NCI-H2196 (cell line): ENCODE results near the gene ACTL10.
A peak's percentile ranks its signal among the peaks of the same experiment; 100 is the strongest.

Experiments
- DNase-seq: peaks from one replicate; lab custom pipeline; 2025; ENCODE audit not compliant: unreplicated experiment; lab: John Stamatoyannopoulos, UW

The ACTL10 gene

DNA sequence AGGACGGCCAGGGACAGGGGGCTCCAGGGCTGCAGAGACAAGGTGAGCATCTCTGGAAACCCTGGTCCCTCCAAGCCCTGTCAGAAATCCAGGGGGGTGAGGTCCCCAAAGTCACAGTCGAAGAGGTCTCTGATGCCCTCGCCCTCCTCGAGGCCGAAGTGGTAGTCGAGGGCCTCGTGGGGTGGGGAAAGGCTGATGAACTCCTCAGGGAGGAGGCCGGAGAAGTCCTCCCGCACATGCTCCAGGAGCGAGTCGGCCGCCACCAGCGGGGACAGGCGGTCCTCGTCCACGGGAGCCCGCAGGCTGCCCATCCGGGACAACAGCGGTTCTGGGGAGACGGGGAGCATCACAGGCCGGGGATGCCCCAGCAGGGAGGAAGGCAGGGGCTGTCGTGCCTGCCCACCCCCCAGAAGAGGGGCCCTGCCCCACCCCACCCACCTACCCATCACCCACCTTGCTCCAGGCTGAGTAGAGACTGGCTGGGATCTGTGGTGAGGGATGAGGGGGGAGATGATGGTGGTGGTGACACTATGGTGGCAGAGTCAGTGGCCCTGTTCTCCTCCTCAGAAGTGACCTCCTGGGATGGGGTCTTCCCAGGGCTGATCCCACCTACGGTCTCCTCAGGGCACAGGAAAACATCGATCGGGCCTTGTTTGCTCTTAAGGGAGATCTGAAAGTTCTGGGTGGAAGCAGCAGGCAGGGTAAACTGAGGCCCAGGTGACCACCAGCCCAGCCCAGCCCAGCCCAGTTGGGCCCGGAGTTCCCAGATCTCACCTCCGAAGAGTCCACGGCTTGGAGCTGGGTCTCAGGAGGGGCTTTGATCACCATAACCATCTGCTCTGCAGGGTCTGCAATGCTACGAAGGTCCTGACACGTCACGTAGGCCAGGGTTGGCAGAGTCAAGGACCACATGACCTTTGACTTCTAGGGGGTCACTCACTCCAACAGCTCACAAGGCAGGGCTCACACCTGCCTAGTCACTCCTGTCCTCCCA lies 10.2 kb downstream of the ACTL10 start:
- no peak for DNase-seq

DNA sequence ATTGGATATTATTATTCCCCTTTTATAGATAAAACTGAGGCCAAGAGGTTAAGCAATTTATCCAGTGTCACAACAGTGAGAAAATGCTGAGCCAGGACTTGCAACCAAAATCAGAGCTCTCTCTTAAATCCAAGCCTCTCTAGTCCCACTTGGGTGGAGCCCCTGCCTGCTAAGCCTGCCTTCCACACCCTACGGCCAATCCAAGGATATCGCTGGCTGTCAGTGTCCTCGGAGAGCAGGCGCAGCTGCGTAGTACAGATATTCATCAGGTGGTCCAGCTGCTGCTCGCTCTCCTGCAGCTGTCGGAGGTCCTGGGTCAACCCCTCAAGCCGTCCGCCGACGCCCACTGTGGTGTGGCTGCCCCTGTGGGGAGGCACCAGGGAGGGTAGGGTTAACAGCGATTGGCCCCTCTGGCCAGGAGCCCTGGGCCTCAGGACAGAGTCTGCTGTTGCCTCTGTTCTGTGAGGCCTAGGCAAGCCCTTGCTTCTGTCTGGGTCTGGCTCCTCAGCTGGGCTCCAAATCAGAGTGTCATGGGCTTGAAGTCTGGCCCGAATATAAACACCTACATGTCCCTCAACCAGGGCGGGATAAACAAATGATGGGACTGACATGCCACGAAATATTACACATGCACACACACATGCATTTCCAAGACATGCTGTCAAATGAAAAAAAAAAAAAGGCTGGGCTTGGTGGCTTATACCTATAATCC lies 11.4 kb downstream of the ACTL10 start:
- DNase-seq: no peak

DNA sequence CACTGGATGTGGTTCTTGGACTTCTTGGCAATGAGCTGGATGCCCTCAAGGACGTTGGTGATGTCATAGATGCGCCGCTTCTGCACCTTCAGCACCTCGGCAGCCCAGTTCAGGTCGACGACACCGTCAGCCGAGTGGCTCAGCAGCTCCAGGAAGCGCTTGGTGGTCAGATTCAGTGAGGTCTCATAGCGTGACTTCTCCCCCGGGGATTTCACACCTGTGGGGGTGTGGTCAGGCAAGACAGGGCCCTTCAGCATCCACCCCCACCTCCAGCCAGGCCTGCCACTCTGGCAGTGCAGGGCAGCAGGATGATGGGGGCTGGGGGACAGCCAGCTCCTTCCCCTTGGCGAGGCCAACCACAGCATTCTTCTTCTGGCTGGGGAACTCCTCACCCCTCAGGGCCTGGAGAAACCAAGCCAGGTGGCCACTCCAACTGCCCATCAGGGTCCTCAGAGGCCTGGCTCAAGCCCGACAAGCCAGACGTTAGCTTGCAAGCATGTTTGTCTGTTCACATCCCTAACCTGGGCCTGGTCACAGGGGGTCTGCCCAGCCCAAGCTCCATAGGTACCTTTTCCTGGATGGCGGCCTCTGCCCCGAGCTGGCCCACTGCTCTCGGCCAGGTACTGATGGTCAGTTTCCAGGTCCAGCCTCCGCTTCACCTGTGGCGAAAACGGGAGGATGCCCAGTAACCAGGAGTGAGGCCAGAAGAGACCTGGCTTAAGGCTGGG lies 13.2 kb downstream of the ACTL10 start:
- no peak for DNase-seq

DNA sequence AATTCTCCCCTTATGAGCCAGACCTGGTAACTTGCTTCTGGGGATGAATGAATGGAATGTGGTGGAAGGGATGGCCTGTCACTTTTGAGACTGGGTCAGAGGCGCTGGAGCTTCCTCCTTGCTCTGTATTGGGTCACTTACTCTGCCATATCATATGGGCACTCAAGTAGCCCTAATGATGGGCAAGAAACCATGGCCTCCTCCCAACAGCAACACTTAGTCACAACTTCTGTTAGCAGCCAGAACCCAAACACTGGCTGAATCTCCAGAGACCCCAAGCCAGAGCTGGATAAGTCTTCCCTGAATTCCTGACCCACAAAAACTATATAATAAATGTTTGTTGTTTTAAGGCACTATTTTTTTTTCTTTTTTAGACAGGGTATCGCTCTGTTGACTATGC lies 13.9 kb downstream of the ACTL10 start:
- no peak for DNase-seq

DNA sequence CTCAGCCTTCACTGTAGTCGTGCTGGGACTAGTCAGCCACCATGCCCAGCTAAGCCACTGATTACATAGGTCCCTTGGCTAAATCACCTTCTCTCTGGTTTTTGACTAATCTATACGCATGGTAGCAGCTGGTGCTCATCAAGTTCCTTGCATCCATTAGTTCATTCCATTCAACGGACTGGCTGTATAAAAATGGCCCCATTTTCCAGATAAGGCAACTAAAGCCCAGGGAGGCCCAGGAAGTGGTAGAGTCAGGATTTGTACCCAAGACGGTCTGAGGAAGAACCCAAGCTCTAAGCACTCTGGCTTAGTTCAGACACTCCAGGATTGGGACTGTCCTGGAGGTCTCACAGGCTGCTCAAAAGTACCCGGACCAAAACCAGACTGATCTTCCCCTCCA lies 14.5 kb downstream of the ACTL10 start:
- no peak for DNase-seq

DNA sequence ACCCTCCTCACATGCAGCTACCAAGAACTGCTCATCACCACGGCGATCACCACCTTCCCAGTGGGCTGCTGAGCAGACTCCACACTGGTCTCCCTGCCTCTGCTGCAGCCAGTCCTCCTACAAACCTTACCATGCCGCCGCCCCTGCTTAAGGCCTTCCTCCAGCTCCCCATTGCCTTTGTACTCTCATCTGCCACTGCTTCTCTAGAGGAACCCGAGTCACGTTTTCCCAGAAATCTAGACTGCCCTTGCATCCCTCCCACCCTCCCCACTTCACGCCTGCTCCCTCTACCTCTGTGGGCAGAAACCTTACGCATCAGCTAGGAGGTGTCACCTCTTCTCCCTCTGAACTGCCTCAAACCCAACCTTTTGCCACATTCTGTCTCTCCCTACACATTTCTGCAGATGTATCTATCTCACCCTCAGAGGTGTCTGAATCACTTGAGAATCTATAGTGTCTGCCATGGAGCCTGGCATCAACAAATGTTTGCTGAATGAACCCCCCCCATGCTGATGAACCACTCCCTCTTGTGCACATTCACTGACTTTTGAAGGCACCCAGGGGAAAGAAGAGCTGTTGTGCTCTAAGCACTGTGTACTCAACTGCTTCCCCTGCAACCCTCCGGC lies 15.1 kb downstream of the ACTL10 start:
- no peak for DNase-seq

DNA sequence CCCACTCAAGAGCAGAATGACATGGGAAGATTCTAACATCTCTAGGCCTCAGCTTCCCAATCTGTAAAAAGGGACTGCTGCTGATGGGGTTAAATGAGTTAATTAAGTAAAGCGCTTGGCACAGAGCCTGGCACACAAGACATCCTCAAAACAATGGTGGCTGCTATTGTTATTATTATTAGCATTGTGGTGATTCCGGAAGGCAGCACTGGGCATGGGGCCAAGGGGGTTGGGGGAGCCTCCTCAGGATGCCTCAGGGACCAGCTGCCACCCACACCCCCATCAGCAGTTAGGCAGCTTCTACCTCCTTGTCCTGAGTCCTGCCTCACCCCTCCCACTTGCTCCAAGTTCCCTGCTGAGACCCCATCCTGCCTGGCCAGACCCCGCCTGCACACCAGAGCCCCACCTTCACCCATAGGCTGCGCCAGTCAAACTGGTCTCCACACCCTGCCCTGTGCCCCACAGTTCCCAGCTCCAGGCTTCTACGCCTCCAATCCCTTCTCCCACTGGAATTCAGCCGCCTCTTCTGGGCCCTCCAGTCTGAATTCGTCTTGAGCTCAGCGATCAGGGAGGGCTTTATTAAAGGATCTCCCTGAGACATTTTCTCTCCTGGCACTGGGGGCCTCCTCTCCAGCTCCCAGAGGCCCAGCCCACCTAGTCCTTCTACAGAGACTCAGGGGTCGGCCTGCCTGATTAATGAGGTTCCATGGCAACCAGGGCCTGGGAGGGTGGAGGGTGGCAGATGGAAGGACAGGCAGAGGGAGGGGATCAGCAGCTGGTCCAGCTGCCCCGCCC lies 18.0 kb downstream of the ACTL10 start:
- no peak for DNase-seq

DNA sequence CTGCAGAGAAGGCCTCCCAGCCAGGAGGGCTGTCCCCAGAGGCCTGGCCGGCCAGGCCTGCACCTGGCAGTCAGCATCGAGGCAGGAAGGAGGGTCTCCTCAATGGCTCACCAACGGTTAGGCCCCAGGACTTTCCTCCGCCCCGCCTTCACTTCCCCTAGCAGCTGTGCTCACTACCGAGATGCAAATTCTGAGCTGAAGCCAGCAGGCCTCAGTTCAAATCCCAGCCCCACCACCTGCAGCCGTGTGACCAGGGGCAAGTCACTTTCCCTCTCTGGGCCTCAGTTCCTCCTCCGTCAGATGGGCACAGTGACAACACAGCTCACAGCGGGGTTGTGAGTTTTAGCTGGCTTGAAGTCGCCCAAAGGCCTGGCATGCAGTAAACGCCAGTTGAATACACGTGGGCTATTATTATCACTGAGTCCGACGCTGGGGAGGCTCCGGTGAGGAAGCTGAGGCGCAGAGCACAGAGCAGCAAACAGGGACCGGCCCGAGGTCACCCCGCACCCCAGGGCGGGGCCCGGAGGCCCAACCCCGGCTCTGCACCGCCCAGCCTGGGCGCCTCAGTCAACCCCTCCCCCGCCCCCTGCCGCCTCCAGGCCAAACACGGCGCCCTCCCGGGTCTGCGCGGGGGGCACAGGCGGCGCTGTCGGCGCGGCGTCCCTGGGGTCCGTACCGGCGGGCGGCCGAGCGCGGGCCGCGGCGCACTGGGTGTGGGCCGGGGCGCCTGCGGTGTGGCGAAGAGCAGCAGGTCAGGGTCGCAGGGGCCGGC lies 18.8 kb downstream of the ACTL10 start:
- DNase-seq: peak; percentile 53

DNA sequence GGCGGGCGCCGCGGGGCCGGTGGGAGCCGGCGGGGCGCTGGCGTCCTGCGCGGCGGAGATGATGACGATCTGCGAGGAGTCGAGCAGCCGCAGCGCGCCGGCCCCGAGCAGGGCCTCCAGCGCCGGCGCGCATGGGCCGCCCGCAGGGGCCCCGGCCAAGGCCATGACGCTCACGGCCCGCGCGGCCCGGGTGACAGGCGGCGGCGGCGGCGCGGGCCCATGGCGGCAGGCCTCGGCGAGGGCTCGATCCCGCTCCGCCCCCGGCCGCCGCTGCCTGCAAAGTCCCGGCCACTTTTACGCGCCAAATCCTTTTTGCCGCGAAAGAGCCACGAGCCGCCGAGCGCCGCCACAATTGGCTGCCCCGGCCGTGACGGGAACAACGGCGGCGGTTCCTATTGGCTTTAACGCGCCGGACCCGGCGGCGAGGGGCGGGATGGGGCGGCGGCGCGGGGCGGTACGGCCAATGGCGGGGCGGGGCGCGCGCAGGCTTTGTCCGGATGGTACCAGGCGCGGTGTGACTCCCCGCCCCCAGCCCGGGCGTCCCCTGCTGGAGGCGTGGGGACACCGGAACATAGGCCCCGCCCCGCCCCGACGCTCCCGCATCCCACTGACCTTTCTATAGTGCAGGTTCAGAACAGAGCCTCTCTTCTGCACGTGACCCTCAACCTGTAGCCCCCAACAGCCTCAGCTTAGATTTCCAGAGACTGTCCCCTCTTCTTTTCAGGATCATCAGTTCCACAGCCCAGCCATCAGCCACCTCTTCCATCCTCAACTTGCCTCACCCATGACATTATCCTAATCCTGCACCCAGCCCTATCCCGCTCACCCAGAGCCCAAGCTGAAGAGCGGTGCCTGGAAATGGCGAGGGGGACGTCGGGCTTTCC lies 19.6 kb downstream of the ACTL10 start, which contains the start of gene E2F1:
Gene E2F1, minus strand, starts transcription at position 286 of the 884 bp plus-strand sequence. Its CDS starts 121 bp downstream, at position 165.
- peak; percentile 97 for DNase-seq

DNA sequence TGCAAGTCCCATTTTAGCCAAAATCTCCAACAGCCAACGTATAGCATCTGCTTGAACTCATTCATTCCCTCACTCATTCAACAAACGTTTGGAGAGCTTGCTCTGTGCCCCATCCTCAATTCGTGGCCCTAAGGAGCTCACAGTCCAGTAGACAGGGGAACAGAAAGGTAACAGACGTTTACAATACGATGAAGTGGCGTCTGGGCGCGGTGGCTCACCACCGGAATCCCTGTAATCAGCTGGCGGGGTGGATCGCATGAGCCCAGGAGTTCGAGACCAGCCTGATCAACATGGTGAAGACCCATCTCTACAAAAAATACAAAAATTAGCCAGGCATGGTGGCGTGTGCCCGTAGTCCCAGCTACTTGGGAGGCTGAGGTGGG lies 20.2 kb downstream of the ACTL10 start:
- no peak for DNase-seq

DNA sequence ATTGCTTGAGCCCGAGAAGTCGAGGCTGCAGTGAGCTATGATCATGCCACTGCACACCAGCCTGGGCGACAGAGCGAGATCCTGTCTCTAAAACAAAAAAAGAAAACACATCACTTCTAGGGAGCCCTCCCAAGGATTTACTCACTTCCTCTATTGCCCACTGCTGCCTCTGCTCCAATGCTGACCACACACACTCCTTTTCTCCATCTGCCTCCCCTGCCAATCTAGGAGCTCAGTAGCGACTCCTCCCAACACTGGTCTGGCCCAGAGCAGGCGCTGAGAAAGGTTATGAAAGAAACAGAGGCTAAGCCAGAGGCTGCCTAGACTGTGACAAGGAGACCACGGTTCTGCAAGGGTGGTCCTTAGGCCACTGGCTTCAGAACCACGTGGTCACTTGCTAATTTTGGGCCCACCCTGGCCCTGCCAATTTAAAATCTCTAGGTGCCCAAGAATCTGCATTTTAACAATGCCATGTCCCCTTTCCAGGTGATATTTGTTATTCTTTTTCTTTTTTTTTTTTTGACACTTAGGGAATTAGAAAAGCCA lies 20.7 kb downstream of the ACTL10 start:
- DNase-seq: no peak

DNA sequence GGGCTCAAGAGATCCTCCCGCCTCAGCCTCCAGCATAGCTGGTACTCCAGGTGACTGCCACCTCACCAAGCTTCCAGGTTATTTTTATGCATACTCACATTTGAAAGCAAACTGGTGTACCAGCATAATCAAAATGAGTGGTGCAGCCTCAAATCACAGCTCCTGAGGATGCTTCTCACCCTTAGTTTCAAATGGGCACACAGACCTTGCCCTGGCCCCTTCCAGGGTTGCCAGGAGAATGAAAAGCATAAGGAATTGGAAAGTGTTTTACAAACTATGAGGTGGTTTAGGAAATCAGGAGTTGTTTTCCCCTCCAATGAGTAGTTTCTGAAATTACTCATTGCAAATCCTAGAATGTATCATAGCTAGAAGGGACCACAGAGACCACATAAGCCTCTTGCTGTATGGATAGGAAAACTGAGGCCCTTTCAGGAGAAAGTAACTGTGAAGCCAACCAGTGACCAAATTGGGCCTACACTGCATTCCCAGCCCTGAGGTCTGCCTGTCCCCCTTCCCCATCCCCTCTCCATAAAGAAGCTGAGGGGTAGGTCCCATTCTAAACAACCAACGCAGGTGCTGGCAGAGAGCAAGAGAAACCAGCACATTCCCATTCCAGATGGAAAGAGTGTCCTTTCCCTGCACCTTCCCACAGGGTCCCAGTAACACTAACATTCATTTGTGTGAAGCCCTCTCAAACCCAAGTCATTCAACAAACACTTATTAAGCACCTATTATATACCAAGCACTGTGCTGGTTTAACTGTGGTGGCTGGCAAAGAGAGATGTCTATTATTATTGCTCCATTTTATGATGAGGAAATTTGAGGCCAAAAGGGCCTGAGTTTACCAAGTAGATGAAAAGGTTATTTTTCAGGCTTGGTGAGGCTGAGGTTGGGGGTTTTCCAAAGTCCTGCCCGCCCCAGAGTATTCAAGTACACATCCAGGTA lies 21.5 kb downstream of the ACTL10 start:
- no peak for DNase-seq

DNA sequence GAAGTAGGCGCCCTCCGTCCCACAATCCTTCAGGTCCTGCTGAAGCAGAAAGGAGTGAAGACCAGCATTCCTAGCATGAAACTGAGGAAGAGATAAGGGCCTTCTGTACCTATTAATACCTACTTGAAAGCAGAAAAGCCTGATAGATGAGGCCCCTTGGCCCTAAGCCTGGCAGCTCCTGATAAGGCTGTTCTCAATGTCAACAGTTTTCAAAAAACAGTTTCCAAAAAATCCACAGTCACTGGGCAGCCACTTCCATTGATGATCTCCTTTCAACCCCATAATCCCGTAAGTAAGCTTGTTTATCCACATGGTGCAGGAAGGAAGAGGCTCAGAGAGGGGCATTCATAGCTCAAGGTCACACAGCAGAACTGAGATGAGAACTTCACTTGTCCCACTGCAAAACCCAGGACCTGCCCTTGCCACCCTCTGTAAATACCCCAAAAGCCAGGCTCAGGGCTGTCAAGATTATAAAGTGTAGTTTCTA lies 22.2 kb downstream of the ACTL10 start:
- DNase-seq: no peak

DNA sequence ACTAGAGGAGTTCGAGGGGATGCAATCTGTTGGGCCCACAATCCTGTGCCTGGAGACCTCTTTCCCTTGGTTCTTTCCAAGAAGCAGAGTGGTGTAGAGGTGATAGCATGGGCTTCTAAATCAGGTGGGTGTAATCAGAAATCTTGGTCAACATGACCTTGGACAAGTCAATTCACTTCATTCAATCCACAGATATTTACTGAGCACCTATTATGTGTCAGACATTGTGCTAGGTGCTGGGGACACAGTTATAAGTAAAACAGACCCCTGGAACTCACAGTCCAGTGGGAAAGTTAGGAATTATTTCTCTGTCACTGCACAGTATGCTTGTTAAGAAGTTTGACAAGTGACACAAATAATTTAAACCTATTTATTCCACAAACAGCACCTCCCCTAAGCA lies 22.8 kb downstream of the ACTL10 start:
- DNase-seq: no peak

DNA sequence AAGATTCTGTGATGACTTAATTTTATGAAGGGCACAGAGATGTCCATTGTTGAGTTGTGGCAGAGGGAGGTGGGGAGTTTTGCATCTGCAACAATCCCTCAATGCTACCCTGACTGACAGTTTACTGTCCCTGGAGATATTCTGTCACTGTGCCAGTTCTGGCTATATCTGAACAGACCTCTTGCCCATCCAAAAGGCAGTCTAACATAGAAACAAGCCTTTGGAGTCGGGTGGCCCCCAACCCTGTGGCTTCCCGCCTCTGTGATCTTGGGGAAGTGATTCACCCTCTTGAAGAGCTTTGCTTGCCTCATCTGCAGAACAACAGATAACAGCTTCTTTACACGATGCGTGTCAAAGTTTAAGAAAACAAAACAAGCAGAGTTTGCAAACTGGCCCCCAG lies 23.2 kb downstream of the ACTL10 start:
- DNase-seq: no peak

DNA sequence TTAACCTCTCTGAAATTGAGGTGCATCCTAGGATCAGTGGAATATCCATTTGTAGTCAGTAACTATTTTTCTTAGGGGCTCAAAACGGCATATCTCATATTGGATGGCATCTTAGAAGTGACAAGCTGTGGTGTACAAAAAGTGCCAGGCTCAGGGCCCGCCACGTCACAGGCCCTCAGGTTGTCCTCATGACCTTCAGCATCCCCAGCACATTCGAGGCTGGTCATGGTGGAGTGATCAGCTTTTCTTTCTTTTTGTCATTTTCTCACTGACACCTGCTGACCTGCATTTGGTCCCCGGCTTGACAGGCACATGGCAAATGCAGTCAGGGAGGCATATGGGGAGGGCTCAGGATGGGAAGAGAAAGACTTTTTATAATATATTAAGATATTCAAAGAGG lies 26.5 kb downstream of the ACTL10 start:
- DNase-seq: no peak
